NCI-H1417 treated with DMSO at 0.1 percent for 48 hours (cell line): ENCODE results near the gene OR10H1.
"Not testable (repeated sequence)": the region's sequence is repeated elsewhere in the genome, so short reads cannot be mapped to it uniquely, and the experiment has no call there.

Source experiments
- DNase-seq: peaks from one replicate; lab custom pipeline; 2025; lab: John Stamatoyannopoulos, UW

The OR10H1 gene, protein sequence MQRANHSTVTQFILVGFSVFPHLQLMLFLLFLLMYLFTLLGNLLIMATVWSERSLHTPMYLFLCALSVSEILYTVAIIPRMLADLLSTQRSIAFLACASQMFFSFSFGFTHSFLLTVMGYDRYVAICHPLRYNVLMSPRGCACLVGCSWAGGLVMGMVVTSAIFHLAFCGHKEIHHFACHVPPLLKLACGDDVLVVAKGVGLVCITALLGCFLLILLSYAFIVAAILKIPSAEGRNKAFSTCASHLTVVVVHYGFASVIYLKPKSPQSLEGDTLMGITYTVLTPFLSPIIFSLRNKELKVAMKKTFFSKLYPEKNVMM

DNA sequence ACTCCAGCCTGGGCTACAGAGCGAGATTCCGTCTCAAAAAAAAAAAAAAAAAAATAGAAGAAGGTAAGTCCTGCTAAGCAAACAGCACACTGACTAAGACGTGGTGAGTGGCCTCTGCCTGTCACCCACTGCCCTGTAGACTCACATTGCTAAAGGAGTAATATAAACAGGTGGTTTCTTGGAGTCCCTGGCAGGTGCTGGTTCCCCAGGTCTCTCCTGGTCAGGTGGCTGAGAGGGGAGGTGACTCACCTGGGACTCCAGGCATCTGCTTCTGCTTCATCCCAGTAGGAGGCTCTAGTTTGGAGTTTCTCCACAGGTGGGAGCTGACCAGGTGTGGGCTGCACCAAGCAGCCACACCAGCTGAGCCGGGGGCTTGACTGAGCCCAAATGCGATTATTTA lies at the start of gene OR10H1:
Gene OR10H1 (minus strand): TSS at position 359 of the 400 bp plus-strand sequence. CDS start 7,627 bp downstream, outside the sequence.
- DNase-seq: no peak

DNA sequence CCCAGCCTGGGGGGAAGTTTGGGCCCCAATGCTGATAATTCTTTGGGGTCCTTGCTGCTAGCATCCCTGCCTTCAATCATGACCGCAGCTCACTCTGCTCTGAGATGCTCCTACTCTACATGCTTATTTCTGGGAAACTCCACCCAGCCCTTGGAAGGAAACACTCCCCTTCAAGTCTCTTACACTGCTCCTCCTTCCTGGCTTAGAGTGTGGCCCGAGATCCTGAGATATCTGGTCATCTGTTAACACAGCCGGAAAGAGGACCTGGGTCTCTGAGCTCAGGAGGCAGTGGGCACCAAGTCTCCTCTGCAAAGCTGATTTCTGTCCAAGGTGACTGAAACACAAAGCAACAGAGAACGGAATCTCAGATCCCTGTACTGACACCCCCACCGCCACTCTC lies 49.4 kb upstream of the OR10H1 start:
- no peak for DNase-seq

DNA sequence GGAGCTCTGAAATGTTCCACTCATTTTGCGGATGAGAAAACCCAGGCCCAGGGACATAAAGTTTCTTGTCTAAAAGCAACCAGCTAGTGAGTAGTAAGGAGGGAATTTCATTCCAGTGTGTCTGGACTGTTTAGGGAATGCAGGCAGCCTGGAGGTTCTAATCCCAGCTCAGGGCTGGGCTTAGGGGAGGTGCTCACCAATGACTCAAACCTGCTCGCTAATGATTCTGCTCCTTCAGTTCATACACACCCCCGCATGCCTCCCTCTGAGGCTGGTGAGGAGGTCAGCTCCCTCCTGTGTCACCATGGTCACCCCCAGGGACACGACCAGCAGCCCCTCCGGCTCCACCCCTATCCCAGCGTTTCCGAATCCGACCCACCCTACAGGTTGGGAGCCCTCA lies 47.8 kb upstream of the OR10H1 start:
- DNase-seq: no peak

DNA sequence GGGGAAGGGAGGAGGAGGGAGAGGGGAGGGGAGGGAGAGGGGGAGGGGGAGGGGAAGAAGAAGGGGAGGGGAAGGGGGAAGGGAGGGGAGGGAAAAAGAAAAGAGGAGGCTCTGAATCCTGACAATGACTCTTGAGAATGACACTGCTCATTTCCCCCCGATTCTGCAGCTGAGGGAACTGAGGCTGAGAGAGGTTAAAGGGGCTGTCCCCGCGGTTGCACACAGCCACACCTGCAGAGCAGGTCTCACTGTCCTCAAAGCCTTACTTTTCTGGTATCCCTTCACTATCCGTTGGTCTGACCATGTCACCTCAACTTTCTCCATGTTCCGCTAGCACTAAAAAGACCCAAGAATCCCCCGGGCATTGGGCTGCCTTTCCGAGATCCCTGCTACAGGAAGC lies 47.0 kb upstream of the OR10H1 start:
- DNase-seq: no peak

DNA sequence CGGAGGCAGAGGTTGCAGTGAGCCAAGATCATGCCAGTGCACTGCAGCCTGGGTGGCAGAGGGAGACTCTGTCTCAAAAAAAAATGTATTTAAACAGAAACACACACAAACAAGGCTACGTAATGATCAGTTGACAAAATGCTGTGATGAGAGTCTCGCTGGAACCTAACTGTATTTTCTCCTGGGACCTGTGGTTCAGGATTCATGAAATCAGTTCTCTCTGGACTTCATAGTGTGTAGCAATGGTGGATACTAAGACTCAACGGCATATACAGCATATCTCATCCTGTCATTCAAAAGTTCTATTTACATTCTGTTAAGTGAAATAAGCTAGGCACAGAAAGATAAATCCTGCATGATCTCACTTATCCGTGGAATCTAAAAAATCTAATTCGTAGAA lies 45.1 kb upstream of the OR10H1 start:
- no peak for DNase-seq

DNA sequence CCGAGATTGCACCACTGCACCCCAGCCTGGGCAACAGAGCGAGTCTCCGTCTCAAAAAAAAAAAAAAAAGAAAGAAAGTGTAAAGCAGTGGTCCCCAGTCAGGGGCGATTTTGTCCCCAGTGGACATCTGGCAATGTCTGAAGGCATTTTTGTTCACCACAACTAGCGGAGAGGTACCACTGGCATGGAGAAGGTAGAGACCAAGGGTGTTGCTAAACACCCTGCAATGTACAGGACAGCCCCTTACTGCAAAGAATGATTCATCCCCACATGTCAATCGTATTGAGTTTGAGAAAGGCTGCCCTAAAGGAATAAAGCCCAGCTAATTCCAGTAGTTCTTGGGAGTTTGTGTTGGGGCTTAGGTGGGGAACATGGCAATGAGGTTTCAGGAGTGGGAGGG lies 43.7 kb upstream of the OR10H1 start:
- DNase-seq: no peak

DNA sequence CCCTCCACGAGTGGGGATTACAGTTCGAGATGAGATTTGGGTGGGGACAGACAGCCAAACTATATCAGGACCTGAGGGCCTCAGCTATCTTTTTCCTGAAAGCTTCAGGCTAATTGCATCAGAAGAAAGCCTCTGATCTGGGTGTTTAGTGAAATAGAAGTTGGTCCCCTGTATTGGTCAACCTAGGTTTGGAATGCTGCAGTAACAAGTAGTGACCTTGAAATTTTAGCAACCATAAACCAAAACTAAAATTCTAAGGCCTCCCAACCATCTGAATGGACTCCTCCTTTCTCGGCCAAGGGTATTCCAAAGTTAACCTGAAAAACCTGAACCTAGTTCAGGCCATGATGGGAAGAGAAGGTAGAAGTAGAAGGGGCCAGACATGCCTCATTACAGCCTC lies 34.9 kb upstream of the OR10H1 start:
- DNase-seq: no peak

DNA sequence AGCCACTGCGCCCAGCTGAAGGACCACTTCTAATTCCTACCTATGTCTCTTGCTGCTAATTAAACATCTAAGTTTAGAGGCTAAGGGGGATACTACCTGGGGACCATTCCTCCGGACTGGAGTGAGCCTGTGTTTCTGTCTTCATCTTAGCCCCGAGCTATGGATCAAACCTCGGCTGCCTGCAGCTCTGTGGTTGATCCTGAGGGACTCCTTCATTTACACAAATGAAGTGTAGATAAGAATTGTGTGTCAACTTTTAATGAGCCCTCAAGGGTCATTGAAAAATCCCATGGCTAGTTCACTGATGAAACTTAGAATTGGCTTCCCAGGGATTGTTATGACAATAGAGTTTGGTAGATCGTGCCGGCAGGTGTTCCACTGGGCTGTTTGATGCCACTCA lies 31.5 kb upstream of the OR10H1 start:
- DNase-seq: no peak

DNA sequence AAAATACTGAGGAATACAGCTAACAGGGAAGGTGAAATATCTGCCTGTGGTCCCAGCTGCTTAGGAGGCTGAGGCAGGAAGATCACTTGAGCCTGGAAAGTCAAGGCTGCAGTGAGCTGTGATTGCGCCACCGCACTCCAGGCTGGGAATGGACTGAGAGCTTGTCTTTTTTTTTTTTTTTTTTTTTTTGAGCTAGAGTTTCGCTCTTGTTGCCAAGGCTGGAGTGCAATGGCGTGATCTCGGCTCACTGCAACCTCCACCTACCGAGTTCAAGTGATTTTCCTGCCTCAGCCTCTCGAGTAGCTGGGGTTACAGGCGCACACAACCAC lies 28.4 kb upstream of the OR10H1 start:
- not testable (repeated sequence) for DNase-seq

DNA sequence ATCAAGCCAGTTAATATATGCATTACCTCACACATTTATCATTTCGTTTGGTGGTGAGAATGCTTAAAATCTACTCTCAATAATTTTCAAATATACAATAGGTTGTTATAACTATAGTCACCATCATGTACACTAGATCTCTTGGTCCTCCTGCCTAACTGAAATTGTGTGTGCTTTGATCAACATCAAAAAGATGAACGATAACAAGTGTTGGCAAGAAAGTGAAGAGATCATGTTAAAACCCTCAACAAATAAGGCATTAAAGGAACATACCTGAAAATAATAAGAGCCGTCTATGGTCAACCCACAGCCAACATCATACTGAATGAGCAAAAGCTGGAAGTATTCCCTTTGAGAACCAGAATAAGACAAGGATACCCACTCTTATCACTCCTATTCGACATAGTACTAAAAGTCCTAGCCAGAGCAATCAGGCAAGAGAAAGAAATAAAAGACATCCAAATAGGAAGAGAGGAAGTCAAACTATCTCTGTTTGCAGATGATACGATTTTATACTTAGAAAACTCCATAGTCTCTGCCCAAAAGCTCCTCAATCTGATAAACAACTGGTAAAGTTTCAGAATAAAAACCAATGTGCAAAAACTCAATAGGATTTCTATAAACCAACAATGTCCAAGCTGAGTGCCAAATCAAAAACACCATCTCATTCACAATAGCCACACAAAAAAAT lies 27.9 kb upstream of the OR10H1 start:
- DNase-seq: no peak

DNA sequence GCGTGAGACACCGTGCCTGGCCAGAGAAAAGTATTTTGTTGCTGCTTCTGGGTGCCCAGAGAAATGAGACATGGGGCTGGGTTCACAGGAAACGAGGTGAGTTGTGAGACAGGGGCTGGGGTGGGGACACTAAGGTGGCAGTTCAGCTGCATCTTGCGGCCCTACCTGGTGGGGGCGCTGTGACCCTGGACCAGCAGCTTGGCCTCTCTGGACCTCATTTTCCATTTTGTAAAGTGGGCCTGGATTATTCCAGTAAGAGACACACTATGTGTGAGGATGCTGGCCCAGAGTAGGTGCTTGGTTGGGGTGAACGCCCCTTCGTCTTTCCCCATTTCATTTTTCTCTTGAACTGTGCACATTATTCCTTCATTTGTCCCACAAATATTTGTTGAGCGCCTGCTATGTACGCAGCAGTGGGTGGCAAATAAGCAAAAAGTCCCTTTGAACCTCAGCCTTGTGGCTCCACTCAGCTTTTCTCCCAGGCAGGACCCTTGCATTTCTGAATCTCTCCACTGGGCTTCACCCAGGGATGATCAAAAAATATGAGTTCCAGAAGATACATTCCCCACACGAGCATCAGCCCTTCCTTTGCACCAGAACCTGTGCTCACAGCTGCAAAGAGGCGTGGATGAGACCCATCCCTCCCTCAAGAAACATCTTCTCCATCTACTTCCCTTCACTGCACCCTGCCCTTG lies 26.6 kb upstream of the OR10H1 start:
- DNase-seq: no peak

DNA sequence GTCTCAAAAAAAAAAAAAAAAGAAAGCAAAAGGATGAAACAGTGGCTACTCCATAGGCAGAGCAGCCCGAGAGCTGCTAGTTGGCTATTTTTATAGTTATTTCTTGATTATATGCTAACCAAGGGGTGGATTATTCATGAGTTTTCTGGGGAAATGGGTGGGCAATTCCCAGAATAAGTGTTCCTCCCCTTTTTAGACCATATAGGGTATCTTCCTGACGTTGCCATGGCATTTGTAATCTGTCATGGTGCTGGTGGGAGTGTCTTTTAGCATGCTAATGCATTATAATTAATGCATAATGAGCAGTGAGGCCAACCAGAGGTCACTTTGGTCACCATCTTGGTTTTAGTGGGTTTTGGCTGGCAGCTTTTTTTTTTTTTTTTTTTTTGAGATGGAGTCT lies 25.4 kb upstream of the OR10H1 start:
- no peak for DNase-seq

DNA sequence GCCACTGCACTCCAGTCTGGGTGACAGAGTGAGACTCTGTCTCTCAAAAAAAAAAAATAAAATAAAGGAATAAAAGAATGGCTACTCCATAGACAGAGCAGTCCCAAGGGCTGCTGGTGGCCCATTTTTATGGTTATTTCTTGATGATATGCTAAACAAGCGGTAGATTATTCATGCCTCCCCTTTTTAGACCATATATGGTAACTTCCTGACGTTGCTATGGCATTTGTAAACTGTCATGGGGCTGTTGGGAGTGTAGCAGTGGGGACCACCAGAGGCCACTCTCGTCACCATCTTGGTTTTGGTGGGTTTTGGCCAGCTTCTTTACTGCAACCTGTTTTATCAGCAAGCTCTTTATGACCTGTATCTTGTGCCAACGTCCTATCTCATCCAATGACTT lies 24.4 kb upstream of the OR10H1 start:
- not testable (repeated sequence) for DNase-seq

DNA sequence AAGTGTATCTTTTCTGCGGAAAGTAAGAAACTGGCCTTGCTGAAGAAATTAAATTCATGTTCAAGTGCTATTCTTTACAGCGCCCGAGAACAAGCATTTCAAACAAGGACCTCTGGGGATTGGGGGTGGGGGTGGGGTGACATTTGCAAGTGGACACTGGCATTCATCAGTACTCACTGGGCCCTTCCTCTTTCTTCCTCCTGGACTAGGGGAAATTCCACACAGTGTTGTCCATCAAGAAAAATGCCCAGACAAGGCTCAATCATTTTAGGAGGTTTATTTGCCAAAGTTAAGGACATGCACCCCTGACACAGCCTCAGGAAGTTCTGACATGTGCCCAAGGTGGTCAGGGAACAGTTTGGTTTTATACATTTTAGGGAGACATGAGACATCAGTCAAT lies 22.9 kb upstream of the OR10H1 start:
- no peak for DNase-seq

DNA sequence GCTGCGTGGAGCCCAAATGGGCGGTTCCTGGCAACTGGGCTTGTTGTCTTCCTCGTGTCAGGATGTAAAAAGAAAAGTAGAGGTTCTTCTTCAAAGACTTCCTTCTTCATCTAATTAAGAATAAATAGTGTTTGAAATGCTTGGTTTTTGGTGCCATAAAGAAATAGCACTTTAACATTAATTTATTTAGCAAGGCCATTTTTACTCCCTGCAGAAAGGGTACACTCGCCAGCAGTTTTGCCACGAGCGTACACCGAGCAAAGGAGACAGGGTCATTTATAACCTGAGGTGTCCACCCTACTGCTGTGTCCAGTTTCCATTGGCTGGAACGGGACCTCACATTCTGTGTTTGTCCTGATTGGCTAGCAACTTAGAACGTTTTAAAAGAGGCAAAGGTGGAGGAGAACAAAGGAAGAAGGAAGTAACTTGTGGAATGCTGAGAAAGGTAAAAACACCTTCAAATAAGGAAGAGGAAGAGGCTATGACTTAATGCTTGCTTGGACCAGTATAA lies 21.8 kb upstream of the OR10H1 start:
- DNase-seq: no peak

DNA sequence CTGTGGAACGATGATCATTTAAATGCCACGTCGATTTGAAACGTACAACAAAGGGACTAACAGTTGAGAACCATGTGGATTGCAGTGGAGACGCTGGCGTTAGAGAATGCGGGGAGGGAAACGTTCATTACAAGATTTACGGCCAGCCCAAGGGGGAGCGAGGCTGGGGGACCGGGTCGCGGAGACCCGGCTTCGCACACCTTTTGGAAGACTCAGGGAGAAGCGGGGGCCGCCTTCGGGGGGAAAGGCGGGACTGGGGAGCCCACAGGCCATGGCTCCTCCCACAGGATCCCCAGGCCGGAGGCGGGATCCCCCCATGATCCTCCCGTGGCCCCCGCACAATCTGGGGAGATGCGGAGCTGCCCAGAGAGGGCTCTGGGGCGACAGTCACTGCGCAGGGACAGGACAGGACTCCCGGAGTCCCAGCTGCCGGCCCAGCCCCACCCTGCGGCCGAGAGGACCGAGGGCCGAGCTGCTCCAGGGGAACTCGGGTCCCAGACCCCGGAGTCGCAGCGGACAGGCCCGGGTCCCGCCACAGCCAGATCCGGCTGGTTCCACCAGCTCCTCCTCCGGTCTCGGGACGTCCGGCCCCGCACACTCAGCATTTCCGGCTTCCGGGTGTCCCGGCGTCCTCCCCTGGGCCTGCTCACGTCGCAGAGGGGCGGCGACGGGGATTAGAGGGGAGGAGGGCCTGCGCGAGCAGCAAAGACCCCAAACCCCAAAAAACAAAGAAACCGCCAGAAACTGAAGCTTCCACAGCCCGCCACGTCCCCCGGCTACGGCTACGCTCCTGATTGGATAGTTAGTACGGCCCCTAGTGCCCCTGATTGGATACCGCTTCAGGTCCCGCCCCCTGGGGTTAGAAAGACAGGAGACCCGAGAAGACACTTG lies 21.1 kb upstream of the OR10H1 start:
- DNase-seq: no peak

DNA sequence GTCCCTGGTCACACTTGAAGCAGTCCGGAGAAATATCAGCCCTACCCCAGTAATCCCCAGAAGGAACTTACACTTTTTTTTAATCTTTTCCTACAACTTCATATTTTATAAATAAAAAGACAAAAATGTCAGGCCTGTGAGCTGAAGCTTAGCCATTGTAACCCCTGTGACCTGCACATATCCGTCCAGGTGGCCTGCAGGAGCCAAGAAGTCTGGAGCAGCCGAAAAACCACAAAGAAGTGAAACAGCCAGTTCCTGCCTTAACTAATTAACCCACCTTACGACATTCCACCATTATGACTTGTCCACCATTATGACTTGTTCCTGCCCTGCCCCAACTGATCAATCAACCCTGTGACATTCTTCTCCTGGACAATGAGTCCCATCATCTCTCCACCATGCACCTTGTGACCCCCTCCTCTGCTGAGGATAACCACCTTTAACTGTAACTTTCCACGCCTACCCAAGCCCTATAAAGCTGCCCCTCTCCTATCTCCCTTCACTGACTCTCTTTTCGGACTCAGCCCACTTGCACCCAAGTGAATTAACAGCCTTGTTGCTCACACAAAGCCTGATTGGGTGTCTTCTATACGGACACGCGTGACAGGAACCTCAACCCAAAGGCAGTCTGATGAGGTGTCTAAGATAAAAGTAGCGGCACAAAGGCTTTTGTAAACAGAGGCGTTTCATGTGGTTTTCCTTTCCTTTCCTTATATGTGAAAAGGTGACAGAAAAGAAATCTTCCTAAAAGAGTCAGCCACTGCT lies 20.3 kb upstream of the OR10H1 start:
- DNase-seq: not testable (repeated sequence)

DNA sequence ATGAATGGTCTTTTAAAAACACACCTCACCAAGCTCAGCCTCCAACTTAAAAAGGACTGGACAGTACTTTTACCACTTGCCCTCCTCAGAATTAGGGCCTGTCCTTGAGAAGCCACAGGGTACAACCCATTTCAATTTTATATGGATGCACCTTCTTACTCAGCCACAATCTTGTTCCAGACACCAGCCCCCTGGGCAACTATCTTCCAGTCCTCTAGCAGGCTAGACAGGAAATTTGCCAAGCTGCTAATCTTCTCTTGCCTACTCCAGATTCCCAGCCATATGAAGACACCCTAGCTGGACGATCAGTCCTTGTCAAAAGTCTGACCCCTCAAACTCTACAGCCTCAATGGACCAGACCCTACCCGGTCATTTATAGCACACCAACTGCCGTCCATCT lies 18.8 kb upstream of the OR10H1 start:
- DNase-seq: not testable (repeated sequence)

DNA sequence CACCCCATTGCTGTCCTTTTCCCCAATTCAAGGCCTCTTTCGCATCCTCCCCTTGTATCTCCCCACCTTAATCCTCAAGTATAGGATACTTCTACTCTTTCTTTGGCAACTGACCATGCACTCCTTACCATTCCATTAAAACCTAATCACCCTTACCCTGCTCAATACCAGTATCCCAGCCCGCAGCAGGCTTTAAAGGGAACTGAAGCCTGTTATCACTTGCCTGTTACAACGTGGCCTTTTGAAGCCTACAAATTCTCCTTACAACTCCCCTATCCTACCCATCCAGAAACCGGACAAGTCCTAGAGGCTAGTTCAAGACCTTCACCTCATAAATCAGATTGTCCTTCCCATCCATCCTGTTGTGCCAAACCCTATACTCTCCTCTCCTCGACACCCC lies 16.2 kb upstream of the OR10H1 start:
- no peak for DNase-seq

DNA sequence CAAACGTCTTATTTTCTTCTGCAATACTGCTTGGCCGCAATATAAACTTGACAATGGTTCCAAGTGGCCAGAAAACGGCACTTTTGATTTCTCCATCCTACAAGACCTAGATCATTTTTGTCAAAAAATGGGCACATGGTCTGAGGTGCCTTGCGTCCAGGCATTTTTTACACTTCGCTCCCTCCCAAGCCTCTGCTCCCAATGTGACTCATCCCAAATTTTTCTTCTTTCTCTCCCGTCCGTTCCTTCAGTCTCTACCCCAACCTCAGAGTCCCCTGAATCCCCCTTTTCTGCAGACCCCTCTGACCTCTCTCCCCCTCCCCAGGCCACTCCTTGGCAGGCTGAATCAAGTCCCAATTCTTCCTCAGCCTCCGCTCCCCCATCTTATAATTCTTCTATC lies 14.3 kb upstream of the OR10H1 start:
- no peak for DNase-seq

DNA sequence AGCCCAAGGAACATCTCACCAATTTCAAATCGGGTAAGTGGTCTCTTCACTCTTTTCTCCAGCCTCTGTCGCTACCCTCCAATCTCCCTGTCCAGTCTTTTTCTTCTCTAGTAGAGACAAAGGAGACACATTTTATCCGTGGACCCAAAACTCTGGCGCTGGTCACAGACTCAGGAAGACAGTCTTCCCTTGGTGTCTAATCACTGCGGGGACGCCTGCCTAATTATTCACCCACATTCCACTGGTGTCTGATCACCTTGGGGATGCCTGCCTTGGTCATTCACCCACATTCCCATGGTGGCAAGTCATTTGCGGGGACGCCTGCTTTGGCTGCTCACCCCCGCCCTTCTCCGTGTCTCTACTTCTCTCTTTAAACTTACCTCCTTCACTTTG lies 13.8 kb upstream of the OR10H1 start:
- DNase-seq: no peak
